Progenitor cell of endocrine pancreas (in vitro differentiated cells): ENCODE data around the gene TACR1. TPM values are rescaled to one million over a fixed set of nuclear protein-coding genes. Genes with fewer than 3 reads are reported as not detected.

Experiments
- DNase-seq: peaks from one replicate; pipeline ENCODE4 v3.0.0; 2021; ENCODE audit warnings: low spot score; ENCODE audit not compliant: unreplicated experiment
- H3K27ac Mint-ChIP-seq: 2 replicates; pipeline ENCODE4 v1.8.0; 2021; ENCODE audit warnings: mild to moderate bottlenecking, moderate library complexity, mixed read lengths
- H3K27me3 Mint-ChIP-seq: 2 replicates; pipeline ENCODE4 v1.8.0; 2021; ENCODE audit warnings: mixed read lengths
- H3K36me3 Mint-ChIP-seq: 2 replicates; pipeline ENCODE4 v1.8.0; 2022; ENCODE audit warnings: mixed read lengths; ENCODE audit not compliant: insufficient read depth
- H3K4me1 Mint-ChIP-seq: 2 replicates; pipeline ENCODE4 v1.8.0; 2021; ENCODE audit warnings: low read depth, mixed read lengths
- H3K4me3 Mint-ChIP-seq: 2 replicates; pipeline ENCODE4 v1.8.0; 2021; ENCODE audit warnings: low read depth, mild to moderate bottlenecking, moderate library complexity, mixed read lengths
- H3K9me3 Mint-ChIP-seq: 2 replicates; pipeline ENCODE4 v1.8.0; 2021; ENCODE audit warnings: low read depth, mixed read lengths
- CTCF ChIP-seq: fragments of 200-600 bp; sonication (generic); IDR thresholded peaks from one replicate; pipeline ENCODE4 v1.5.0; 2021; ENCODE audit warnings: antibody characterized with exemption, mild to moderate bottlenecking; ENCODE audit not compliant: unreplicated experiment
- total RNA-seq: library from RNA; stranded (reverse); gene quantifications from 2 replicates; pipeline ENCODE4 v1.2.1, GENCODE V29; 2021

Gene TACR1
- total RNA-seq, 1 donor from 2014 or later, result 0.55 TPM

GRCh38 chr2:75089471-75089870 lies 109.8 kb downstream of the TACR1 start:
- Mint-ChIP-seq H3K4me1 (no peaks in the 10 kb centered on the region), H3K27ac (no peak overlapping the region), H3K36me3 (no peaks in the 10 kb centered on the region), H3K4me3 (no peak overlapping the region), H3K27me3 (peaks cover 5% of the 10 kb centered on the region), H3K9me3 (no peaks in the 10 kb centered on the region)
- DNase-seq, result no peak
- no peak for TF ChIP-seq CTCF

DNA sequence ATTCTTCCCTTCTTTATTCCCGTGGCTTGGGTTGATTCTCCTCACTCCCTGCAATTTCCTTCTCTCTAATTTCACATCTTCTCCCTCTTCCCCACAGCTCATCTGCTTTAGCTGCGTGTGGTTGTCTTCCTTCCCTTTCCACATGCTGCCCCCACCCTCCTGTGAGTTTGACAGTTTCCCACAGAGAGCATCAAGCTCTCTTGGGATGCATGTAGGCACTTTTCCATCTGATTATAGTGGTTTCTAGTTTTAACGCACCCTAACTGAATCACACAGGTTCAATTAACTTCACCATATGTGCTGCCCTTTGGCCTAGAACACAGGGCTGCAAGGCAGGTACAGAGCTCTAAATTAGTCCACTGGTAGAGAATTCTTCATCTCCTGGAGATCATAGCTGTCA lies 110.5 kb downstream of the TACR1 start:
- Mint-ChIP-seq H3K4me3 (no peak overlapping the region), H3K27me3 (peaks cover 2% of the 10 kb centered on the region), H3K4me1 (no peaks in the 10 kb centered on the region), H3K27ac (peak overlapping the region; percentile 51), H3K9me3 (no peaks in the 10 kb centered on the region), H3K36me3 (no peaks in the 10 kb centered on the region)
- DNase-seq, result no peak
- no peak for TF ChIP-seq CTCF

- no peak overlapping the region for H3K4me3 Mint-ChIP-seq
- no peaks in the 10 kb centered on the region for H3K9me3 Mint-ChIP-seq
- TF ChIP-seq CTCF, result no peak
- H3K36me3 Mint-ChIP-seq, result no peaks in the 10 kb centered on the region
- no peak for DNase-seq
- peaks cover 2% of the 10 kb centered on the region for H3K27me3 Mint-ChIP-seq
- H3K27ac Mint-ChIP-seq, result no peak overlapping the region
- H3K4me1 Mint-ChIP-seq, result no peaks in the 10 kb centered on the region
These were observed 111.6 kb downstream of the TACR1 start for GRCh38 chr2:75087736-75088135.

DNA sequence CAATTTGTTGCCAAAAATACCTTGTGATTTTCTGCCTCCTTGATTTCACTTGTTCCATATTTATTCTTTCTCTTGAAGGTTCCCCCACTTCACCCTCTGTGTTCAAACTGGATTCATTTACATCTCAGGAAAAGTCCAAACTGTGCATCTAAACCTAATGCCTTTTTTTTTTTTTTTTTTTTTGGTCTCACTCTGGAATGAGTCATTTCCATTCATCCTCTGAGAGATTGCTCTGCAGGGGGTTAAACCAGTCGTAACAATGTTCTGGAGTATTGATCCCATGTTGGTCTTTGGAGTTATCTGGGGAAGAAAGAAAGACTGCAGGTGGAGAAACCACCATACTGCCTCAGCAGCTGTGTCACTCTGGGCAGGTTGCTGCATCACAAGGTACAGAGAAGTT lies 119.7 kb downstream of the TACR1 start:
- peak overlapping the region; percentile 60 for H3K27ac Mint-ChIP-seq
- H3K36me3 Mint-ChIP-seq, result peaks cover 2% of the 10 kb centered on the region
- peaks cover 7% of the 10 kb centered on the region for H3K9me3 Mint-ChIP-seq
- H3K4me3 Mint-ChIP-seq, result no peak overlapping the region
- DNase-seq, result no peak
- H3K4me1 Mint-ChIP-seq, result peaks cover 29% of the 10 kb centered on the region
- H3K27me3 Mint-ChIP-seq, result no peaks in the 10 kb centered on the region
- TF ChIP-seq CTCF, result no peak

DNA sequence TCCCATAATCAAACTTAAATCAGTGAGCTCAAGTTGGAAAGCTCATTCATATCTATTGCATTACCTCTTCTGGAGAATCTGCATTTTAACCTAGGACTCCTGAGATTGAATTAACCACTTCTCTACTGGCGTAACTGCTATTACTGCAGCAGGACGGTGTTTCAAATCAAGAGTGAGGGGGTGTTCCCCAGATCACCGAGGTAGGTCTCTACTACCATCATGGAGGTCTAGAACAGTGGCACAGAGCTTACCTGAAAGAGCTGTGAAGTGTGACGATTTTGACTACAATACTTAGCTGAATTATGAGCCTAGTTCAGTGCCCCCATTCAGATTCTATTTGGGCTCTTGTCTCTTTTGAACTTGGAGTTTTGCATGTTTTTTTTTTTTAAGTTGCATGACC lies 121.4 kb downstream of the TACR1 start:
- no peaks in the 10 kb centered on the region for H3K27me3 Mint-ChIP-seq
- peaks cover 31% of the 10 kb centered on the region for H3K4me1 Mint-ChIP-seq
- H3K36me3 Mint-ChIP-seq, result peaks cover 2% of the 10 kb centered on the region
- TF ChIP-seq CTCF, result no peak
- H3K9me3 Mint-ChIP-seq, result peaks cover 7% of the 10 kb centered on the region
- H3K27ac Mint-ChIP-seq, result peak overlapping the region; percentile 88
- no peak overlapping the region for H3K4me3 Mint-ChIP-seq
- no peak for DNase-seq

GRCh38 chr2:75076088-75076487 lies 123.2 kb downstream of the TACR1 start:
- H3K4me3 Mint-ChIP-seq, result no peak overlapping the region
- H3K4me1 Mint-ChIP-seq, result peaks cover 31% of the 10 kb centered on the region
- peaks cover 7% of the 10 kb centered on the region for H3K9me3 Mint-ChIP-seq
- peaks cover 2% of the 10 kb centered on the region for H3K27me3 Mint-ChIP-seq
- no peak for DNase-seq
- TF ChIP-seq CTCF, result no peak
- H3K27ac Mint-ChIP-seq, result peak overlapping the region; percentile 87
- peaks cover 2% of the 10 kb centered on the region for H3K36me3 Mint-ChIP-seq
